HepG2 (cell line): ENCODE data around the gene DLL3. TPM values are rescaled to one million over a fixed set of nuclear protein-coding genes. Genes with fewer than 3 reads are reported as not detected.

Experiments
- BHLHE40 ChIP-seq: IDR thresholded peaks from 2 replicates; pipeline ENCODE4 v1.6.1; 2011; ENCODE audit warnings: low read length, improper control_type of control experiment
- ERF ChIP-seq: IDR thresholded peaks from 2 replicates; pipeline ENCODE4 v1.6.1; 2018; ENCODE audit warnings: missing biosample characterization, missing genetic modification reagents
- PRPF4 ChIP-seq: fragments of 200-400 bp; formaldehyde crosslinking; IDR thresholded peaks from 2 replicates; pipeline ENCODE4 v1.6.1; 2016; ENCODE audit warnings: low read length, low read depth; ENCODE audit not compliant: poor library complexity, severe bottlenecking
- RBFOX2 ChIP-seq: fragments of 200-400 bp; formaldehyde crosslinking; IDR thresholded peaks from 2 replicates; pipeline ENCODE4 v1.6.1; 2017; ENCODE audit warnings: low read depth, mild to moderate bottlenecking, low read length
- SATB2 ChIP-seq: sonication (generic); formaldehyde crosslinking; IDR thresholded peaks from 2 replicates; pipeline ENCODE4 v1.5.0; 2020; ENCODE audit warnings: missing genetic modification reagents
- ZNF468 ChIP-seq: sonication (generic); formaldehyde crosslinking; IDR thresholded peaks from 2 replicates; pipeline ENCODE4 v1.8.0; 2022; ENCODE audit warnings: mild to moderate bottlenecking, moderate library complexity, missing genetic modification reagents
- ZNF7 ChIP-seq: IDR thresholded peaks from 2 replicates; pipeline ENCODE4 v1.6.1; 2016; ENCODE audit warnings: missing biosample characterization, missing genetic modification reagents
- polyA plus RNA-seq, 8 experiments: library from polyadenylated mRNA; depleted of rRNA in 3 of 8; stranded (reverse) in 7 of 8; unstranded in 1 of 8; fragments of >200 nt; fragmentation: Illumina TruSeq in 4 of 8; extraction: Trizol in 4 of 8; gene quantifications; 2 replicates each; pipeline versions ENCODE4 v1.2.1 to v1.2.3, GENCODE V29; 2011 to 2016; ENCODE audit warnings: low read depth in 4 of 8, missing spikeins in 1 of 8, mixed read lengths in 1 of 8; ENCODE audit not compliant: insufficient read depth in 1 of 8
- total RNA-seq, 5 experiments: library from RNA; depleted of rRNA; stranded (reverse); fragments of >200 nt; fragmentation: Illumina TruSeq; extraction: Trizol; gene quantifications; 2 replicates each; pipeline ENCODE4 v1.2.3, GENCODE V29; 2016; ENCODE audit warnings: low read depth in 1 of 5
- TF ChIP-seq, protein P1 (sequence below): sonication (generic); formaldehyde crosslinking; IDR thresholded peaks from 2 replicates; pipeline ENCODE4 v1.5.0; 2020; ENCODE audit warnings: missing genetic modification reagents, mild to moderate bottlenecking, borderline replicate concordance
- TF ChIP-seq, protein P2 (sequence below): sonication (generic); formaldehyde crosslinking; IDR thresholded peaks from 2 replicates; pipeline ENCODE4 v1.9.0; 2021; ENCODE audit warnings: missing genetic modification reagents, borderline replicate concordance
- TF ChIP-seq, protein P3 (sequence below): sonication (generic); IDR thresholded peaks from 2 replicates; pipeline ENCODE4 v1.6.1; 2016; ENCODE audit warnings: low read depth, borderline replicate concordance
- TF ChIP-seq, protein P4 (sequence below): sonication (generic); formaldehyde crosslinking; IDR thresholded peaks from 2 replicates; pipeline ENCODE4 v1.5.1; 2020; ENCODE audit warnings: mild to moderate bottlenecking, missing genetic modification reagents, moderate library complexity
- TF ChIP-seq, protein P5 (sequence below): sonication (generic); formaldehyde crosslinking; IDR thresholded peaks from 2 replicates; pipeline ENCODE4 v1.4.0; 2020; ENCODE audit warnings: missing genetic modification reagents
- TF ChIP-seq, protein P6 (sequence below): sonication (generic); formaldehyde crosslinking; IDR thresholded peaks from 2 replicates; pipeline ENCODE4 v1.8.0; 2022; ENCODE audit warnings: mild to moderate bottlenecking, missing genetic modification reagents, moderate library complexity
- TF ChIP-seq, protein P7 (sequence below): sonication (generic); formaldehyde crosslinking; IDR thresholded peaks from 2 replicates; pipeline ENCODE4 v1.4.0; 2020; ENCODE audit warnings: mild to moderate bottlenecking, low read depth, missing genetic modification reagents

Gene DLL3
- total and polyA plus RNA-seq, 2 of the 13 experiments (the other 11 are each of a cell fraction or from before 2014, with no cell fraction given), result 0.35 to 0.55 TPM

DNA sequence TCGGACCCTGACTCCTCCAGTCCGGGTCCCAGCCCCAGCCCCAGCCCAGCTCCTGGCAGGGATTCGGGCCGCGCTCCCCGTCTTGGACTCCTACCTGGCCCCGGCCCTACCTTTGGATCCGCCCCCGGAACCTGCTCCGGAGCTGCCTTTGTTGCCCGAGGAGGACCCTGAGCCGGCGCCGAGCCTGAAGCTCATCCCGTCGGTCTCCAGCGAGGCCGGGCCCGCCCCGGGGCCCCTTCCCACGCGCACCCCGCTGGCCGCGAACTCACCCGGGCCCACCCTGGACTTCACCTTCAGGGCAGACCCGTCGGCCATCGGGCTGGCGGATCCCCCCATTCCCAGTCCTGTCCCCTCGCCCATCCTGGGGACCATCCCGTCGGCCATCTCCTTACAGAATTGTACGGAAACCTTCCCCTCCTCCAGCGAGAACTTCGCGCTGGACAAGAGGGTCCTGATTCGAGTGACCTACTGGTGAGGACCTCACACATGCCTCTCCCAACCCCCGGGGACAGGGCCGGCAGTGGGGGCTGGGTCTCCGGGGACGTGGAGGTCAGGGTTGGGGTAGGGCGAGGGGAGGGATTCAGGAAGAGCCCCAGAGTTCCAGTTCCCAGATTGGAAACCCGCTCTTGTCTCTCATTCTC is 16.9 kb downstream of the DLL3 start (continued):
- TF ChIP-seq, protein P1, sequence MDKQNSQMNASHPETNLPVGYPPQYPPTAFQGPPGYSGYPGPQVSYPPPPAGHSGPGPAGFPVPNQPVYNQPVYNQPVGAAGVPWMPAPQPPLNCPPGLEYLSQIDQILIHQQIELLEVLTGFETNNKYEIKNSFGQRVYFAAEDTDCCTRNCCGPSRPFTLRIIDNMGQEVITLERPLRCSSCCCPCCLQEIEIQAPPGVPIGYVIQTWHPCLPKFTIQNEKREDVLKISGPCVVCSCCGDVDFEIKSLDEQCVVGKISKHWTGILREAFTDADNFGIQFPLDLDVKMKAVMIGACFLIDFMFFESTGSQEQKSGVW (CRISPR knock-in tag), result no peak
- no peak for TF ChIP-seq ZNF7 (CRISPR knock-in tag)
- TF ChIP-seq, protein P2, sequence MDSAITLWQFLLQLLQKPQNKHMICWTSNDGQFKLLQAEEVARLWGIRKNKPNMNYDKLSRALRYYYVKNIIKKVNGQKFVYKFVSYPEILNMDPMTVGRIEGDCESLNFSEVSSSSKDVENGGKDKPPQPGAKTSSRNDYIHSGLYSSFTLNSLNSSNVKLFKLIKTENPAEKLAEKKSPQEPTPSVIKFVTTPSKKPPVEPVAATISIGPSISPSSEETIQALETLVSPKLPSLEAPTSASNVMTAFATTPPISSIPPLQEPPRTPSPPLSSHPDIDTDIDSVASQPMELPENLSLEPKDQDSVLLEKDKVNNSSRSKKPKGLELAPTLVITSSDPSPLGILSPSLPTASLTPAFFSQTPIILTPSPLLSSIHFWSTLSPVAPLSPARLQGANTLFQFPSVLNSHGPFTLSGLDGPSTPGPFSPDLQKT, result no peak
- TF ChIP-seq BHLHE40, result no peak
- TF ChIP-seq RBFOX2, result no peak
- TF ChIP-seq, protein P3, sequence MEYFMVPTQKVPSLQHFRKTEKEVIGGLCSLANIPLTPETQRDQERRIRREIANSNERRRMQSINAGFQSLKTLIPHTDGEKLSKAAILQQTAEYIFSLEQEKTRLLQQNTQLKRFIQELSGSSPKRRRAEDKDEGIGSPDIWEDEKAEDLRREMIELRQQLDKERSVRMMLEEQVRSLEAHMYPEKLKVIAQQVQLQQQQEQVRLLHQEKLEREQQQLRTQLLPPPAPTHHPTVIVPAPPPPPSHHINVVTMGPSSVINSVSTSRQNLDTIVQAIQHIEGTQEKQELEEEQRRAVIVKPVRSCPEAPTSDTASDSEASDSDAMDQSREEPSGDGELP, result no peak
- TF ChIP-seq ZNF468 (CRISPR knock-in tag), result no peak
- TF ChIP-seq PRPF4, result no peak
- TF ChIP-seq, protein P4, sequence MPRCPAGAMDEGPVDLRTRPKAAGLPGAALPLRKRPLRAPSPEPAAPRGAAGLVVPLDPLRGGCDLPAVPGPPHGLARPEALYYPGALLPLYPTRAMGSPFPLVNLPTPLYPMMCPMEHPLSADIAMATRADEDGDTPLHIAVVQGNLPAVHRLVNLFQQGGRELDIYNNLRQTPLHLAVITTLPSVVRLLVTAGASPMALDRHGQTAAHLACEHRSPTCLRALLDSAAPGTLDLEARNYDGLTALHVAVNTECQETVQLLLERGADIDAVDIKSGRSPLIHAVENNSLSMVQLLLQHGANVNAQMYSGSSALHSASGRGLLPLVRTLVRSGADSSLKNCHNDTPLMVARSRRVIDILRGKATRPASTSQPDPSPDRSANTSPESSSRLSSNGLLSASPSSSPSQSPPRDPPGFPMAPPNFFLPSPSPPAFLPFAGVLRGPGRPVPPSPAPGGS (CRISPR knock-in tag), result 0 out of 2 replicates have a peak, but pooled peaks have one; percentile 16
- no peak for TF ChIP-seq SATB2 (CRISPR knock-in tag)
- TF ChIP-seq, protein P5, sequence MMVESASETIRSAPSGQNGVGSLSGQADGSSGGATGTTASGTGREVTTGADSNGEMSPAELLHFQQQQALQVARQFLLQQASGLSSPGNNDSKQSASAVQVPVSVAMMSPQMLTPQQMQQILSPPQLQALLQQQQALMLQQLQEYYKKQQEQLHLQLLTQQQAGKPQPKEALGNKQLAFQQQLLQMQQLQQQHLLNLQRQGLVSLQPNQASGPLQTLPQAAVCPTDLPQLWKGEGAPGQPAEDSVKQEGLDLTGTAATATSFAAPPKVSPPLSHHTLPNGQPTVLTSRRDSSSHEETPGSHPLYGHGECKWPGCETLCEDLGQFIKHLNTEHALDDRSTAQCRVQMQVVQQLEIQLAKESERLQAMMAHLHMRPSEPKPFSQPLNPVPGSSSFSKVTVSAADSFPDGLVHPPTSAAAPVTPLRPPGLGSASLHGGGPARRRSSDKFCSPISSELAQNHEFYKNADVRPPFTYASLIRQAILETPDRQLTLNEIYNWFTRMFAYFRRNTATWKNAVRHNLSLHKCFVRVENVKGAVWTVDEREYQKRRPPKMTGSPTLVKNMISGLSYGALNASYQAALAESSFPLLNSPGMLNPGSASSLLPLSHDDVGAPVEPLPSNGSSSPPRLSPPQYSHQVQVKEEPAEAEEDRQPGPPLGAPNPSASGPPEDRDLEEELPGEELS (CRISPR knock-in tag), result no peak
- TF ChIP-seq, protein P6, sequence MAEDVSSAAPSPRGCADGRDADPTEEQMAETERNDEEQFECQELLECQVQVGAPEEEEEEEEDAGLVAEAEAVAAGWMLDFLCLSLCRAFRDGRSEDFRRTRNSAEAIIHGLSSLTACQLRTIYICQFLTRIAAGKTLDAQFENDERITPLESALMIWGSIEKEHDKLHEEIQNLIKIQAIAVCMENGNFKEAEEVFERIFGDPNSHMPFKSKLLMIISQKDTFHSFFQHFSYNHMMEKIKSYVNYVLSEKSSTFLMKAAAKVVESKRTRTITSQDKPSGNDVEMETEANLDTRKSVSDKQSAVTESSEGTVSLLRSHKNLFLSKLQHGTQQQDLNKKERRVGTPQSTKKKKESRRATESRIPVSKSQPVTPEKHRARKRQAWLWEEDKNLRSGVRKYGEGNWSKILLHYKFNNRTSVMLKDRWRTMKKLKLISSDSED (CRISPR knock-in tag), result no peak
- TF ChIP-seq ERF (CRISPR knock-in tag), result no peak
- TF ChIP-seq, protein P7, sequence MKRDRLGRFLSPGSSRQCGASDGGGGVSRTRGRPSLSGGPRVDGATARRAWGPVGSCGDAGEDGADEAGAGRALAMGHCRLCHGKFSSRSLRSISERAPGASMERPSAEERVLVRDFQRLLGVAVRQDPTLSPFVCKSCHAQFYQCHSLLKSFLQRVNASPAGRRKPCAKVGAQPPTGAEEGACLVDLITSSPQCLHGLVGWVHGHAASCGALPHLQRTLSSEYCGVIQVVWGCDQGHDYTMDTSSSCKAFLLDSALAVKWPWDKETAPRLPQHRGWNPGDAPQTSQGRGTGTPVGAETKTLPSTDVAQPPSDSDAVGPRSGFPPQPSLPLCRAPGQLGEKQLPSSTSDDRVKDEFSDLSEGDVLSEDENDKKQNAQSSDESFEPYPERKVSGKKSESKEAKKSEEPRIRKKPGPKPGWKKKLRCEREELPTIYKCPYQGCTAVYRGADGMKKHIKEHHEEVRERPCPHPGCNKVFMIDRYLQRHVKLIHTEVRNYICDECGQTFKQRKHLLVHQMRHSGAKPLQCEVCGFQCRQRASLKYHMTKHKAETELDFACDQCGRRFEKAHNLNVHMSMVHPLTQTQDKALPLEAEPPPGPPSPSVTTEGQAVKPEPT (CRISPR knock-in tag), result no peak
